Heart left ventricle (tissue), 13 donors: ENCODE results near the gene CHST1.

Source experiments
- CTCF ChIP-seq, 12 donors: fragments of 200-600 bp; sonication (generic) in 4 of 12; IDR thresholded peaks; one replicate each; pipeline versions ENCODE4 v1.5.0 to v1.8.0; 2018 to 2022; ENCODE audit warnings: antibody characterized with exemption in 12 of 12, mild to moderate bottlenecking in 5 of 12
- POLR2A ChIP-seq, 2 donors: fragments of 450-650 bp; IDR thresholded peaks; one replicate each; pipeline ENCODE4 v1.6.1; 2017; ENCODE audit warnings: antibody characterized with exemption in 2 of 2, mild to moderate bottlenecking in 2 of 2, moderate library complexity in 2 of 2
- donor health status: ischemic (EF 13 %, LVEDD 7.1; RV severe dilation, severe dysfunction).
- donor health status: DM: no; HTN: yes; CAD: no.
- donor health status: DM: no; HTN: no; CAD: no.
- donor health status: ischemic (EF 25% LVEDD 6.9; RV normal size, moderate dysfunction).
- donor health status: ischemic (EF 25% LVEDD 5.7; RV mildly dilated, moderate dysfunction).
- donor health status: ischemic (EF 35%, LVEDD 5.7; RV mildly dilated, moderate dysfunction).
- donor health status: nonischemic (EF 11% LVEDD 7.7; RV severe dilation, severe dysfunction).
- donor health status: DM: yes; HTN: yes; CAD: no.
- donor health status: PGD.
- donor health status: ischemic (EF 29% LVEDD 5.4; RV normal size, mild dysfunction).
- donor health status: nonischemic (EF 23%, LVEDD 6.1; RV moderate dilation, normal function).

GRCh38 chr11:45670386-45671135 lies 5.1 kb upstream of the CHST1 start:
- TF ChIP-seq CTCF (IDR thresholded peaks at IDR 0.05) (no peak), POLR2A (IDR thresholded peaks at IDR 0.05) (no peak)
